ENCODE data around the gene NPTN. TPM values are rescaled to one million over a fixed set of nuclear protein-coding genes. Genes with fewer than 3 reads are reported as not detected.

Gene NPTN
- total RNA-seq, 1 donor from 2014 or later: 102 TPM

- no peak for DNase-seq (ENCODE audit: low spot score in 2 of 2, unreplicated experiment in 2 of 2)
- H3K27ac Mint-ChIP-seq: no peak overlapping the region
- TF ChIP-seq CTCF (IDR thresholded peaks at IDR 0.05; ENCODE audit: unreplicated experiment): no peak
- no peaks in the 10 kb centered on the region for H3K4me1 Mint-ChIP-seq
- no peaks in the 10 kb centered on the region for H3K27me3 Mint-ChIP-seq (ENCODE audit: low read depth)
- H3K4me3 Mint-ChIP-seq: no peak overlapping the region
- H3K36me3 Mint-ChIP-seq: no peaks in the 10 kb centered on the region
- H3K9me3 Mint-ChIP-seq: no peaks in the 10 kb centered on the region
These were observed 114.9 kb downstream of the NPTN start for GRCh38 chr15:73518180-73518862.

GRCh38 chr15:73517566-73517965 is 115.6 kb downstream of the NPTN start:
- DNase-seq (ENCODE audit: low spot score in 2 of 2, unreplicated experiment in 2 of 2): no peak
- Mint-ChIP-seq H3K9me3 (no peaks in the 10 kb centered on the region), H3K27me3 (ENCODE audit: low read depth) (no peaks in the 10 kb centered on the region), H3K27ac (no peak overlapping the region), H3K36me3 (no peaks in the 10 kb centered on the region), H3K4me3 (no peak overlapping the region), H3K4me1 (no peaks in the 10 kb centered on the region)
- TF ChIP-seq CTCF (IDR thresholded peaks at IDR 0.05; ENCODE audit: unreplicated experiment): no peak

GRCh38 chr15:73515527-73515926 is 117.7 kb downstream of the NPTN start:
- Mint-ChIP-seq H3K27ac (no peak overlapping the region), H3K4me1 (no peaks in the 10 kb centered on the region), H3K27me3 (ENCODE audit: low read depth) (no peaks in the 10 kb centered on the region), H3K36me3 (no peaks in the 10 kb centered on the region), H3K9me3 (no peaks in the 10 kb centered on the region), H3K4me3 (no peak overlapping the region)
- no peak for DNase-seq (ENCODE audit: low spot score in 2 of 2, unreplicated experiment in 2 of 2)
- TF ChIP-seq CTCF (IDR thresholded peaks at IDR 0.05; ENCODE audit: unreplicated experiment): no peak

Other genes with a start within 250 kb of the NPTN start
- gene REC114, start 190.2 kb downstream of the NPTN start, total RNA-seq: not detected in 3 replicates
- gene CD276, start 51.0 kb upstream of the NPTN start, total RNA-seq: 174 to 179 TPM (median 178 TPM) in 3 replicates
- 11.7 to 13.2 TPM (median 12.7 TPM) in 3 replicates for gene INSYN1, start 120.0 kb upstream of the NPTN start, total RNA-seq
- gene TBC1D21, start 240.2 kb upstream of the NPTN start, total RNA-seq: not detected in 3 replicates